Tibial nerve (tissue), 3 donors: ENCODE results near the gene MEIOB.

Experiments
- CTCF ChIP-seq, 5 experiments: fragments of 200-600 bp in 3 of 5; fragments of 450-650 bp in 2 of 5; sonication (generic) in 3 of 5; IDR thresholded peaks; one replicate each; pipeline ENCODE4 v1.5.1; 2016 to 2019; ENCODE audit warnings: antibody characterized with exemption in 5 of 5, mild to moderate bottlenecking in 3 of 5, moderate library complexity in 2 of 5
- POLR2A ChIP-seq, 2 donors: fragments of 450-650 bp; IDR thresholded peaks; one replicate each; pipeline ENCODE4 v1.6.1; 2017; ENCODE audit warnings: antibody characterized with exemption in 2 of 2, mild to moderate bottlenecking in 2 of 2, moderate library complexity in 2 of 2

- TF ChIP-seq CTCF (IDR thresholded peaks at IDR 0.05) = no peak
- no peak for TF ChIP-seq POLR2A (IDR thresholded peaks at IDR 0.05)
These were observed 85.5 kb downstream of the MEIOB start for GRCh38 chr16:1786242-1787055.
